GM12878 (cell line): ENCODE measurements around the gene CNMD. TPM values are rescaled to one million over a fixed set of nuclear protein-coding genes. Genes with fewer than 3 reads are reported as not detected.

ENCODE experiments used
- ATAC-seq: fragments of 200-7000 bp; cut with Tn5 transposase; 3 replicates; pipeline ENCODE4 v1.9.1; 2020; ENCODE audit warnings: mild to moderate bottlenecking, moderate library complexity
- BruUV-seq: library from RNA; stranded (reverse); fragments of 400-500 nt; replicated peaks from 2 replicates; lab custom pipeline; 2021; lab: Mats Ljungman, UMichigan
- CTCF ChIA-PET: fragments of 300-600 bp; sonication (Branson Sonifier 250); formaldehyde crosslinking; extraction: SDS; loops from one replicate; lab custom pipeline; 2021; ENCODE audit warnings: inconsistent platforms; lab: Yijun Ruan, JAX
- POLR2A ChIA-PET: fragments of 350-600 bp; formaldehyde crosslinking; extraction: SDS; loops from one replicate; lab custom pipeline; 2021; ENCODE audit warnings: inconsistent platforms; lab: Charles Lee
- RAD21 ChIA-PET: fragments of 300-600 bp; sonication (Branson Sonifier 250); formaldehyde crosslinking; loops from one replicate; lab custom pipeline; 2023; ENCODE audit warnings: antibody characterized with exemption; ENCODE audit not compliant: unreplicated experiment; lab: Charles Lee
- SMC1A ChIA-PET: fragments of 300-600 bp; sonication (Branson Sonifier 250); formaldehyde crosslinking; loops from one replicate; lab custom pipeline; 2023; ENCODE audit not compliant: unreplicated experiment, uncharacterized antibody; lab: Charles Lee
- DNase-seq: peaks from one replicate; pipeline ENCODE4 v3.0.0-alpha.2; 2011; ENCODE audit warnings: low read depth, low spot score
- FAIRE-seq: peaks from 3 replicates; lab custom pipeline; 2011; peaks lifted over from hg19 to GRCh38; lab: Jason Lieb, UNC
- H2AFZ ChIP-seq: 2 replicates; pipeline ENCODE4 v1.6.0; 2011; ENCODE audit warnings: low read depth, low read length, control low read depth; ENCODE audit not compliant: control insufficient read depth
- H3K27ac ChIP-seq: 2 replicates; pipeline ENCODE4 v1.5.1; 2011; ENCODE audit warnings: control low read depth; ENCODE audit not compliant: control insufficient read depth, insufficient read depth
- H3K27me3 ChIP-seq, 2 experiments: replicated peaks in 1 of 2; 2 replicates each; pipeline versions ENCODE4 v1.6.0 to v1.6.1; 2011; ENCODE audit warnings: low read length in 1 of 2; ENCODE audit not compliant: control insufficient read depth in 2 of 2, insufficient read depth in 2 of 2
- H3K36me3 ChIP-seq, 2 experiments: 2 replicates each; pipeline ENCODE4 v1.5.1; 2011; ENCODE audit warnings: low read length in 1 of 2; ENCODE audit not compliant: control insufficient read depth in 2 of 2, insufficient read depth in 2 of 2
- H3K4me1 ChIP-seq: 2 replicates; pipeline ENCODE4 v1.6.1; 2011; ENCODE audit warnings: mild to moderate bottlenecking, low read length, moderate library complexity, mixed read lengths; ENCODE audit not compliant: control insufficient read depth, insufficient read depth
- H3K4me2 ChIP-seq: 2 replicates; pipeline ENCODE4 v1.6.0; 2011; ENCODE audit warnings: control low read depth; ENCODE audit not compliant: control insufficient read depth, insufficient read depth
- H3K4me3 ChIP-seq: fragments of 200-600 bp; sonication (generic); 2 replicates; pipeline ENCODE4 v1.5.1; 2016
- H3K79me2 ChIP-seq: 2 replicates; pipeline ENCODE4 v1.6.0; 2011; ENCODE audit warnings: low read length; ENCODE audit not compliant: control insufficient read depth, insufficient read depth
- H3K9ac ChIP-seq: 2 replicates; pipeline ENCODE4 v1.8.0; 2011; ENCODE audit warnings: low read length, control low read depth, mixed read lengths; ENCODE audit not compliant: control insufficient read depth, insufficient read depth
- H3K9me3 ChIP-seq: replicated peaks from 3 replicates; pipeline ENCODE4 v1.5.1; 2011; ENCODE audit warnings: mild to moderate bottlenecking, low read length; ENCODE audit not compliant: control insufficient read depth, insufficient read depth
- H4K20me1 ChIP-seq: 2 replicates; pipeline ENCODE4 v1.6.0; 2011; ENCODE audit not compliant: control insufficient read depth, insufficient read depth
- ATF7 ChIP-seq: fragments of 450-650 bp; IDR thresholded peaks from 2 replicates; pipeline ENCODE4 v1.6.1; 2016; ENCODE audit warnings: low read depth, mild to moderate bottlenecking
- BHLHE40 ChIP-seq, 2 experiments: fragments of 450-650 bp in 1 of 2; IDR thresholded peaks; 2 replicates each; pipeline ENCODE4 v1.6.1; 2011 to 2017; ENCODE audit warnings: low read depth in 2 of 2, borderline replicate concordance in 1 of 2, improper control_type of control experiment in 1 of 2, low read length in 1 of 2, mild to moderate bottlenecking in 1 of 2
- BRCA1 ChIP-seq: IDR thresholded peaks from 2 replicates; pipeline ENCODE4 v1.6.1; 2011; ENCODE audit warnings: low read depth, low read length, improper control_type of control experiment
- CHD2 ChIP-seq: IDR thresholded peaks from 2 replicates; pipeline ENCODE4 v1.6.1; 2011; ENCODE audit warnings: low read depth, low read length, improper control_type of control experiment, borderline replicate concordance
- EZH2 ChIP-seq: IDR thresholded peaks from 2 replicates; pipeline ENCODE4 v1.6.1; 2012; ENCODE audit warnings: low read depth, mild to moderate bottlenecking, control low read depth, inconsistent platforms, low read length, borderline replicate concordance; ENCODE audit not compliant: control insufficient read depth
- KDM1A ChIP-seq: fragments of 200-600 bp; sonication (generic); IDR thresholded peaks from 2 replicates; pipeline ENCODE4 v1.6.1; 2016; ENCODE audit warnings: borderline replicate concordance
- MAX ChIP-seq: IDR thresholded peaks from 2 replicates; pipeline ENCODE4 v1.6.1; 2012; ENCODE audit warnings: low read depth, low read length, improper control_type of control experiment
- MXI1 ChIP-seq: fragments of 150-350 bp; IDR thresholded peaks from 2 replicates; pipeline ENCODE4 v1.6.1; 2011; ENCODE audit warnings: low read depth, mild to moderate bottlenecking, inconsistent platforms, low read length, improper control_type of control experiment
- NFIC ChIP-seq: IDR thresholded peaks from 2 replicates; pipeline ENCODE4 v1.6.1; 2012; ENCODE audit warnings: low read depth, mild to moderate bottlenecking, inconsistent platforms, low read length, moderate library complexity
- PAX5 ChIP-seq: IDR thresholded peaks from 2 replicates; pipeline ENCODE4 v1.6.1; 2011; ENCODE audit warnings: low read depth, low read length, borderline replicate concordance
- RAD51 ChIP-seq: fragments of 450-650 bp; IDR thresholded peaks from 2 replicates; pipeline ENCODE4 v1.6.1; 2016; ENCODE audit warnings: moderate library complexity, mild to moderate bottlenecking, inconsistent platforms
- SPI1 ChIP-seq: IDR thresholded peaks from 2 replicates; pipeline ENCODE4 v1.6.1; 2011; ENCODE audit warnings: low read depth, mild to moderate bottlenecking, low read length, moderate library complexity, borderline replicate concordance; ENCODE audit not compliant: insufficient read depth
- ZBTB40 ChIP-seq: fragments of 450-650 bp; IDR thresholded peaks from 2 replicates; pipeline ENCODE4 v1.6.1; 2016; ENCODE audit warnings: mild to moderate bottlenecking, moderate library complexity, borderline replicate concordance
- ZNF207 ChIP-seq: fragments of 450-650 bp; IDR thresholded peaks from 2 replicates; pipeline ENCODE4 v1.6.1; 2014; ENCODE audit warnings: antibody characterized with exemption, mild to moderate bottlenecking, borderline replicate concordance
- WGBS: methylation state at CpG from one replicate; pipeline ENCODE4 v1.1.6; 2016; ENCODE audit warnings: low lambda C conversion rate; ENCODE audit not compliant: insufficient replicate concordance, insufficient coverage; ENCODE audit errors: missing lambda C conversion rate; 5-methylcytosine and 5-hydroxymethylcytosine counted together
- in situ Hi-C: fragments of 300-500 bp; cut with MboI; formaldehyde crosslinking; loops from 9 replicates; pipeline ENCODE4 v1.14.3; 2018; ENCODE audit warnings: mixed read lengths
- intact Hi-C: fragments of 100-400 bp; cut with micrococcal nuclease; formaldehyde crosslinking; loops from one replicate; pipeline ENCODE4 v1.14.2; 2022; ENCODE audit not compliant: unreplicated experiment
- polyA plus RNA-seq, 11 experiments: library from polyadenylated mRNA; depleted of rRNA in 4 of 11; unstranded in 6 of 11; stranded (reverse) in 5 of 11; fragments of >200 nt; fragmentation: Nextera tagmentation in 4 of 11; fragmentation: Illumina TruSeq in 1 of 11; extraction: Ambion mirVana in 4 of 11; extraction: Trizol in 1 of 11; gene quantifications; 1 replicate in 1 of 11; 2 replicates in 10 of 11; pipeline versions ENCODE4 v1.2.1 to v1.2.3, GENCODE V29; 2011 to 2016; ENCODE audit warnings: inconsistent platforms in 2 of 11, missing spikeins in 2 of 11, low read depth in 1 of 11
- total RNA-seq, 4 experiments: library from RNA; depleted of rRNA in 3 of 4; stranded (reverse); fragments of >200 nt in 3 of 4; fragmentation: Illumina TruSeq in 1 of 4; extraction: Trizol in 1 of 4; gene quantifications; 2 replicates each; pipeline versions ENCODE4 v1.2.1 to v1.2.3, GENCODE V29; 2013 to 2021
- TF ChIP-seq, protein P1 (sequence below): fragments of 450-650 bp; IDR thresholded peaks from 2 replicates; pipeline ENCODE4 v1.6.1; 2017; ENCODE audit warnings: antibody characterized with exemption, mild to moderate bottlenecking, moderate library complexity
- TF ChIP-seq, protein P2 (sequence below): fragments of 450-650 bp; IDR thresholded peaks from 2 replicates; pipeline ENCODE4 v1.6.1; 2016; ENCODE audit warnings: mild to moderate bottlenecking

CNMD gene
- total and polyA plus RNA-seq, 10 of the 15 experiments (the other 5 are each of a cell fraction or from before 2014, with no cell fraction given), result 0.31 to 1.6 (median 0.73) TPM

- 100% methylated on average over 5 of the region's 5 CpGs for WGBS
- Histone ChIP-seq H2AFZ (no peak overlapping the region), H3K4me2 (no peak overlapping the region), H3K36me3 (no peaks in the 10 kb centered on the region; a peak in 1 of 4 replicates), H3K9me3 (no peaks in the 10 kb centered on the region), H3K27ac (no peak overlapping the region), H3K79me2 (no peaks in the 10 kb centered on the region), H3K4me1 (no peaks in the 10 kb centered on the region), H4K20me1 (no peaks in the 10 kb centered on the region), H3K4me3 (no peak overlapping the region), H3K9ac (no peak overlapping the region), H3K27me3 (no peaks in the 10 kb centered on the region)
- ChIA-PET POLR2A (interaction anchor here (0.7 kb wide), 1 partner anchor 99 kb away, joined by 3 read pairs; no protein-coding TSS in a partner anchor), RAD21 (interaction anchor here (0.7 to 1.0 kb wide), 2 partner anchors 29 to 249 kb away, joined by 3 to 4 read pairs; no protein-coding TSS in a partner anchor), CTCF (interaction anchor here (0.6 kb wide), 1 partner anchor 13 kb away, joined by 3 read pairs; no protein-coding TSS in a partner anchor), SMC1A (interaction anchor here (0.7 to 3.3 kb wide), 8 partner anchors 9 to 112 kb away, joined by 3 to 13 read pairs (median 4); no protein-coding TSS in a partner anchor)
- no peak for DNase-seq
- ATAC-seq, result no peak
- in situ Hi-C loops (no loop called here), intact Hi-C loops (no loop called here)
- no peak for FAIRE-seq
- BruUV-seq, result no TSS peak
- TF ChIP-seq BRCA1, result no peak
- TF ChIP-seq BHLHE40 (IDR thresholded peaks at IDR 0.05; ENCODE audit: borderline replicate concordance in 1 of 2, low read depth in 2 of 2, low read length in 1 of 2), result no peak
- TF ChIP-seq NFIC, result no peak
- TF ChIP-seq CHD2, result no peak
- no peak for TF ChIP-seq ATF7
- no peak for TF ChIP-seq PAX5
- TF ChIP-seq ZNF207, result no peak
- TF ChIP-seq MAX, result no peak
- no peak for TF ChIP-seq RAD51
- no peak for TF ChIP-seq SPI1
- no peak for TF ChIP-seq ZBTB40
- TF ChIP-seq EZH2, result no peak
- TF ChIP-seq, protein P1, sequence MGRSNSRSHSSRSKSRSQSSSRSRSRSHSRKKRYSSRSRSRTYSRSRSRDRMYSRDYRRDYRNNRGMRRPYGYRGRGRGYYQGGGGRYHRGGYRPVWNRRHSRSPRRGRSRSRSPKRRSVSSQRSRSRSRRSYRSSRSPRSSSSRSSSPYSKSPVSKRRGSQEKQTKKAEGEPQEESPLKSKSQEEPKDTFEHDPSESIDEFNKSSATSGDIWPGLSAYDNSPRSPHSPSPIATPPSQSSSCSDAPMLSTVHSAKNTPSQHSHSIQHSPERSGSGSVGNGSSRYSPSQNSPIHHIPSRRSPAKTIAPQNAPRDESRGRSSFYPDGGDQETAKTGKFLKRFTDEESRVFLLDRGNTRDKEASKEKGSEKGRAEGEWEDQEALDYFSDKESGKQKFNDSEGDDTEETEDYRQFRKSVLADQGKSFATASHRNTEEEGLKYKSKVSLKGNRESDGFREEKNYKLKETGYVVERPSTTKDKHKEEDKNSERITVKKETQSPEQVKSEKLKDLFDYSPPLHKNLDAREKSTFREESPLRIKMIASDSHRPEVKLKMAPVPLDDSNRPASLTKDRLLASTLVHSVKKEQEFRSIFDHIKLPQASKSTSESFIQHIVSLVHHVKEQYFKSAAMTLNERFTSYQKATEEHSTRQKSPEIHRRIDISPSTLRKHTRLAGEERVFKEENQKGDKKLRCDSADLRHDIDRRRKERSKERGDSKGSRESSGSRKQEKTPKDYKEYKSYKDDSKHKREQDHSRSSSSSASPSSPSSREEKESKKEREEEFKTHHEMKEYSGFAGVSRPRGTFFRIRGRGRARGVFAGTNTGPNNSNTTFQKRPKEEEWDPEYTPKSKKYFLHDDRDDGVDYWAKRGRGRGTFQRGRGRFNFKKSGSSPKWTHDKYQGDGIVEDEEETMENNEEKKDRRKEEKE, result no peak
- TF ChIP-seq KDM1A, result no peak
- TF ChIP-seq MXI1, result no peak
- TF ChIP-seq, protein P2, sequence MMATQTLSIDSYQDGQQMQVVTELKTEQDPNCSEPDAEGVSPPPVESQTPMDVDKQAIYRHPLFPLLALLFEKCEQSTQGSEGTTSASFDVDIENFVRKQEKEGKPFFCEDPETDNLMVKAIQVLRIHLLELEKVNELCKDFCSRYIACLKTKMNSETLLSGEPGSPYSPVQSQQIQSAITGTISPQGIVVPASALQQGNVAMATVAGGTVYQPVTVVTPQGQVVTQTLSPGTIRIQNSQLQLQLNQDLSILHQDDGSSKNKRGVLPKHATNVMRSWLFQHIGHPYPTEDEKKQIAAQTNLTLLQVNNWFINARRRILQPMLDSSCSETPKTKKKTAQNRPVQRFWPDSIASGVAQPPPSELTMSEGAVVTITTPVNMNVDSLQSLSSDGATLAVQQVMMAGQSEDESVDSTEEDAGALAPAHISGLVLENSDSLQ, result no peak
Measured at GRCh38 chr13:52696566-52696965, 43.1 kb downstream of the CNMD start.
